ENCODE measurements around the gene ANKRD9. TPM values are rescaled to one million over a fixed set of nuclear protein-coding genes. Genes with fewer than 3 reads are reported as not detected.

Gene ANKRD9
- total and polyA plus RNA-seq, 9 of the 15 experiments (the other 6 are each of a cell fraction or from before 2014, with no cell fraction given) = 0.04 to 32.9 (median 5.3) TPM

DNA sequence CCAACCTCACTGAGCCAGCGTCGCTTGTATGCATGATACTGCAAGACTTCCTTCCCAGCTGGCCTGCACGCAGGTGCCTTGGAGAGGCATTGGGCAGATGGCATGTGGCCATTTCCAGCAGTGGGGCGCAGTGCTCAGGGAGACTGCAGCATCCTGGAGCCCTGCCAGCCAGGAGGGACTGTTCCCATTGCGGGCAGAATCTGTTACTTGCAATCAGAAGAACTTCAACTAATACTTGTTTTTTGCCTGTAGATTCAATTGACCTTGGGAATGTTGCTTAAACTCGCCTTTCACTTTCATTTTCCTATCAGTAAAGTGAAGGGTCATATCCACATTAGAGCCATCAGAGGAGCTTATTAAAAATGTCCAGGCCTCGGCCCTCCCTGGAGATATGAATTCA, 29.8 kb downstream of the ANKRD9 start:
- intact Hi-C loops (cut with micrococcal nuclease) (no loop called here), in situ Hi-C loops (cut with MboI) (no loop called here)
- ChIA-PET CTCF (ENCODE audit: low intra/inter-chr PET ratio) (no interaction called here), POLR2A (interaction anchor here (1.2 kb wide), 1 partner anchor 11 kb away, joined by 3 read pairs; no protein-coding TSS in a partner anchor)
- Histone ChIP-seq H3K4me1 (replicated peaks in 1 of 2; ENCODE audit: control insufficient read depth in 2 of 2, insufficient read depth in 2 of 2, low read length in 2 of 2) (no peaks in the 10 kb centered on the region; a peak in 2 of 5 replicates), H3K79me2 (ENCODE audit: control insufficient read depth, insufficient read depth, low read length) (no peaks in the 10 kb centered on the region), H4K20me1 (replicated peaks; ENCODE audit: control insufficient read depth, insufficient read depth, low read length) (no peaks in the 10 kb centered on the region), H3K9me1 (ENCODE audit: control insufficient read depth, insufficient read depth, low read length) (no peaks in the 10 kb centered on the region), H3K36me3 (ENCODE audit: control insufficient read depth, insufficient read depth, low read length) (no peaks in the 10 kb centered on the region), H3K9ac (ENCODE audit: insufficient read depth in 1 of 2, low read depth in 2 of 2, low read length in 2 of 2) (0 out of 4 replicates have a peak overlapping the region, but pooled peaks of 1 of the 2 experiments have one; percentile 45), H3K4me2 (ENCODE audit: insufficient read depth, low read length) (0 out of 2 replicates have a peak overlapping the region, but pooled peaks have one; percentile 14), H3K4me3 (no peak overlapping the region), H3K9me3 (replicated peaks; ENCODE audit: control insufficient read depth, insufficient read depth, low read depth, low read length) (no peaks in the 10 kb centered on the region; the same call in 1 of the 2 replicates), H2AFZ (ENCODE audit: low read depth, low read length) (no peak overlapping the region), H3K27me3 (ENCODE audit: control insufficient read depth in 2 of 2, insufficient read depth in 2 of 2, low read length in 2 of 2) (no peaks in the 10 kb centered on the region), H3K27ac (ENCODE audit: extremely low read depth, low read depth, low read length) (no peak overlapping the region)
- 31% methylated on average over 7 of the region's 7 CpGs for WGBS (ENCODE audit: insufficient coverage, low coverage, missing lambda C conversion rate)
- FAIRE-seq (no peak), ATAC-seq (no peak), DNase-seq (ENCODE audit: extremely low read depth in 1 of 4, low spot score in 3 of 4) (no peak)
- TF ChIP-seq ESRRA (IDR thresholded peaks at IDR 0.05; ENCODE audit: borderline replicate concordance, low read depth) (0 out of 2 replicates have a peak, but pooled peaks have one; percentile 27), ZNF232 (CRISPR knock-in tag; IDR thresholded peaks at IDR 0.05) (no peak)
- BruUV-seq (replicated peaks) = no TSS peak

DNA sequence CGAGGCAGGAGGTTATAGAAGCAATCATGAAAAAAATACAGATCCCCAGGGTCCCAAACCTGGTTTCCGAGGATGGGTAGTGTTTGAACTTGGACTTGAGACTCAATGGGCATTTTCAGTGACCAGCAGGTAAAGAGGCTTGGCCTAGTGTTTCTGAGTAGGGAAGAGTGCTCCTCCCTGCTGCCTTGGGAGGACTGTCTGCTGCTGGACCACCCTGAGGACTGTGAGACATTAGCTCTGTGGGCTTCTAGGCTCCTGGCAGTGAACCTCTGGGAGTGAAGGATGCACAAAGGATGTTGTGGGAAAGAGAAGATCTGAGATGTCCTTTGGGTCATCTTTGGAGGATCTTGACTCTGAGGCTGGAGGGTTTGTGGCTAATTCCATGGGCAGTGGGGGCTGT, 30.5 kb downstream of the ANKRD9 start:
- no peak overlapping the region for H3K4me2 ChIP-seq (ENCODE audit: insufficient read depth, low read length)
- in situ Hi-C loops (cut with MboI) (no loop called here), intact Hi-C loops (cut with micrococcal nuclease) (no loop called here)
- no peaks in the 10 kb centered on the region for H3K27me3 ChIP-seq (ENCODE audit: control insufficient read depth in 2 of 2, insufficient read depth in 2 of 2, low read length in 2 of 2)
- POLR2A ChIA-PET = interaction anchor here (0.6 to 1.2 kb wide), 2 partner anchors 11 to 270 kb away, joined by 3 read pairs; no protein-coding TSS in a partner anchor
- CTCF ChIA-PET (ENCODE audit: low intra/inter-chr PET ratio) = no interaction called here
- BruUV-seq (replicated peaks) = no TSS peak
- DNase-seq (ENCODE audit: extremely low read depth in 1 of 4, low spot score in 3 of 4) = no peak
- H3K9ac ChIP-seq (ENCODE audit: insufficient read depth in 1 of 2, low read depth in 2 of 2, low read length in 2 of 2) = no peak overlapping the region
- no peaks in the 10 kb centered on the region; a peak in 2 of 5 replicates for H3K4me1 ChIP-seq (replicated peaks in 1 of 2; ENCODE audit: control insufficient read depth in 2 of 2, insufficient read depth in 2 of 2, low read length in 2 of 2)
- whole genome bisulfite sequencing (ENCODE audit: insufficient coverage, low coverage, missing lambda C conversion rate) = 75% methylated on average over 2 of the region's 2 CpGs
- H3K4me3 ChIP-seq = no peak overlapping the region
- TF ChIP-seq LEF1 (IDR thresholded peaks at IDR 0.05) (no peak), ARHGAP35 (IDR thresholded peaks at IDR 0.05; ENCODE audit: partially characterized antibody) (no peak)
- no peaks in the 10 kb centered on the region; the same call in 1 of the 2 replicates for H3K9me3 ChIP-seq (replicated peaks; ENCODE audit: control insufficient read depth, insufficient read depth, low read depth, low read length)
- no peak overlapping the region for H3K27ac ChIP-seq (ENCODE audit: extremely low read depth, low read depth, low read length)
- no peaks in the 10 kb centered on the region for H3K9me1 ChIP-seq (ENCODE audit: control insufficient read depth, insufficient read depth, low read length)
- no peak for FAIRE-seq
- H3K79me2 ChIP-seq (ENCODE audit: control insufficient read depth, insufficient read depth, low read length) = no peaks in the 10 kb centered on the region
- no peaks in the 10 kb centered on the region for H3K36me3 ChIP-seq (ENCODE audit: control insufficient read depth, insufficient read depth, low read length)
- H2AFZ ChIP-seq (ENCODE audit: low read depth, low read length) = no peak overlapping the region
- H4K20me1 ChIP-seq (replicated peaks; ENCODE audit: control insufficient read depth, insufficient read depth, low read length) = no peaks in the 10 kb centered on the region
- ATAC-seq = no peak
